ENCODE data around the gene ABL1. TPM values are rescaled to one million over a fixed set of nuclear protein-coding genes. Genes with fewer than 3 reads are reported as not detected.

Gene ABL1
- total RNA-seq, 4 donors from 2014 or later = 37.2 to 61.8 (median 56.2) TPM

- no peak for TF ChIP-seq CTCF (IDR thresholded peaks at IDR 0.05; ENCODE audit: low read depth)
Observed at GRCh38 chr9:130930132-130930803, 95.2 kb downstream of the ABL1 start.

DNA sequence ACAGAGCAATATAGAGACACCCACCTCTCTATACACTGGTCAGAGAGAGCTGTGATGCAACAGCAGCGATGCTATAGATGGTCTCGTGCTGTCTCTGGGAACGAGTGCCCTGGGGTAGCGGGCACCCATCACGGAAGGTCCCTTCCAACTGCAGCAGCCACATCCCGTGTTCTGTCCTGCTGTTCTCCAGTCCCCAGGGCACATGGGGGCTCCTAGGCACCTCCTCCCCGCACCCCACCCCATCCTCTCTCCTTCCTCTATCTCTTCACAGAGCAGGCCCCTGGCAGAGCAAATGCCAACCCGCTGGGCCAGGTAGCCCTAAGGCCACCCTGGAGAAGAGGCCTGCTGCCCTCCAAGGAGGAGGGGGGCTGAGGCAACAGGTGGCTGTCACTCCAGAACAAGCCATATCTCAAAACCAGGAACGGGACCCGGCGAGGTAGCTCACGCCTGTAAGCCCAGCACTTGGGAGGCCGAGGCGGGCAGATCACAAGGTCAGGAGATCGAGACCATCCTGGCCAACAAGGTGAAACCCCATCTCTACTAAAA, 95.8 kb downstream of the ABL1 start:
- TF ChIP-seq CTCF (IDR thresholded peaks at IDR 0.05; ENCODE audit: low read depth) = no peak

DNA sequence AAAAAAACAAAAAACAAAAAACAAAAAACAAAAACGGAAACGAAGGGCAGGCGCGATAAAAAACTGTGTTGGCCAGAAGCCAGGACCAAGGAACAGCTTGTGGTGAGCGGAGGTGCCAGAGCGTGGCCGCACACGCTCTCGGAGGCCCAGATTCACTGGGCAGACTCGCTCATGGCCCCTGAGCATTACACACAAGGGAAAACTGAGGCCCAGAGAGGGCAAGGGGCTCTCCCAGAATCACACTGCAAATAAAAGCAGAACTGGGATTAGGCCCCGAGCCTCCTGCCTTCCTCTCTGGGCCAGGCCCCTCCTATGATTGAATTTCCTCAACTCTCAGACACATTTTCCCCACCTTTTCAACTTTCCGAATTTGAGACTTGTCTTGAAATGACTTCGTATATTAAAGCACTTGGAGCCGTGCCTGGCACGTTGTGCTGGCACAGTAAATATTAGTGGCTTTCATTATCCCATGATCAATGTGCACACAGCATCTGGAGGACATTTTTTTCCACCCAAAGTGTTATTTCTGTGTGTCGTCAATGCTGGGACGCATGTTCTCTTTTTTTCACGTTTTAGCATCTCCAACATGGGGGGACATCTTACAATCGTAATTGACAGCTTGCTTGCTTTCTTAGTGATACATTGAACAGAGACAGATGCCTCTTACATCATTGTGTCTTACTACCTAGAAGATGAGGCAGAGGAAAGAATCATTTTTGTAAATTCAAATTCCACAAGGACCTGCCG, 96.6 kb downstream of the ABL1 start:
- no peak for TF ChIP-seq CTCF (IDR thresholded peaks at IDR 0.05; ENCODE audit: low read depth)

DNA sequence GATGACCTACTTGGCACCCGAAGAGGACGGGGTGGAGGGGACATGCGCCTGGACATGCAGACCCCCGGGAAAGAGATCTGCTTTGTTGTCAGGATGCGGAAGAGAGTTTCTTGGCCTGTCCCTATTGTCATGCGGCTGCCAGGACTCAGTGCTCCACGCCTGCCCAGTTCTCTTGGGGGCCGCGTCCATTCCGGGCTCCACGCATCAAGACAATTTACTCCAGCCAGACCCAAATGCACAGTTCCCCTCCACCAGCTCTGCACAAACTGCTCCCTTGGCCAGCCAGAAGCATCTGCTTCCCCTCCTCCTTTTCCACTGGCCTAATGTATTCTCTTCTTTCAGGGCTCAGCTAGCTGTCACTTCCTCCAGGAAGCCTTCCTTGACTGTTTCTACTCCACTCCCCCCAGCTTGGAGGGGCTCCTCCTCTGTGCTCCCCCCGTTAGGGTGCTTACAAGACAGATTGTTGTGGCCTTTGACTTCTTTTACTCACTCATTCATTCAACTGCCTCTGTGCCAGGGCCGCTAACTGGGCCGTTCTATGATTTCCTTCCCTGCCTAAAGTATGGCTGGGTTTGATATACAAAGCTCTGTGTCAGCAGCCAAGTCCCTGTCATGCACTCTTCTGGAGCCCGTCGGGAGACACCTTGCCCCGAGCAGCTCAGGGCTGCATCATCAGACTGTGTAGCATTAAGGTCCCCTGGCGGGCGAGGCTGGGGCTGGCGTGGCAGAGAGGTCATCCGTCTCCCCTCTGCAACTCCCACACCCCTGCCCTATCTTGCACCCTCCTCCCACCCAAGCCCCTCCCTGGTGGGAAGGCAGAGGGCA, 97.4 kb downstream of the ABL1 start:
- no peak for TF ChIP-seq CTCF (IDR thresholded peaks at IDR 0.05; ENCODE audit: low read depth)

DNA sequence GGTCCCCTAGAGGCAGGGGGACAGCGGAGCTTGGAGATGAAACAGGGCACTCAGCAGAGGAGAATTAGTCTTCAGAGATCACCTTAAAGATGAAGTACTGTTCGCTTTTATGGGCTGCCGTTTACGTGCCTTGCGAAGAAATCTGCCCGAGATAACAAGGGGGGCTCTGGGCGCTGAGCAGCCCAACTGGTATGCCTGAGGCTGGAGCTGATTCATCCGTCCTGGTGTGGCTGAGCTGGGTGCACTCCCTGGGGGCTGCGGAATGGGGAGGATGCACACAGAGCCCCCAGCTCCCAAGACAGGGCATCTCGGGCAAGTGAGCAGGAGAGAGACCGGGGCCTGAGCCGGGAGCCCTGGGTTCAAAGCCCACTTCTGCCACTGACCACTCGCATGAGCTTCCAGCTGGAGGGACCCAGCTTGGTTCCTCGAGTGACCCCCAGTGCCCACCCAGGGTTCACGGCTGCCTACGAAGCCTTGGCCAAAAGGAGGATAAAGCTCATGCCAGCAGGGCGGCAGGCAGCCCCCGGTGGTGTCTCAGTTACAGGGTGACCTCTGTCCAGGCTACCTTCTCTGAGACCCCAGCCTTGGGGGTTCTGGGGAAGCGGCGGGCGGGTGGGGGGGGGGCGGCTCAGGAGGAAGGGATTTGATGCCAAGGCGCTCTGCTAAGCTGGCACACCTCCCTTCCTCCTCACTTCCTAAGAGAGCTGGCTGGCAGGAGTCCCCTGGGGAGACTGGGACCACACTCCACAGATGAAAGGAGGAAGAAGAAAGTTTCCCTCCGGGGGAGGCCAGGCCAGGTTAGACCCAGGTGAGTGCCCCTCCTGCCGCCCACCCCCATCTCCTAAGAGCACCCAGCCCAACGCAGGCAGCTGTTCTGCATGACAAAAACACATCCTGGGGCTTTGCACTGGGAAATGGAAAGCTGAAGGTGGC, 98.3 kb downstream of the ABL1 start:
- no peak for TF ChIP-seq CTCF (IDR thresholded peaks at IDR 0.05; ENCODE audit: low read depth)

DNA sequence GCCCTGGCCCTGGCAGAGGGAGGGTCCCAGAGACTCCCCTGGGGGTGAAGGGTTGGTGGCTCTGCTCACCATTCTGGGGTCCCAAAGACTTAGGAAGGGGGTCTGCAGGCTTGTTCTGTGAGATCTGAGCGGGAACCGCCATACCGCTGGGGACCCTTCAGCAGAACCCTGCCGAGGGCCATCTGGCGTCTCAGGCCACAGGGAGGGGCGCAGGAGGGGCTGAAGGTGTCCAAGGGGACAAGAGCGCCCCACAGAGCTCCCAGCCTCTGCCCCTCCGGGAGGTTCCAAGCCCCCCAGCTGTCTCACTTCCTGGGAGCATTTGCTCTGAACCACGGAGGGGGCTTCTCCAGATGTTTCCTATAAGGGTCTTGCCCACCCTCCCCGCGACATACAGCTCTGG, 99.2 kb downstream of the ABL1 start:
- TF ChIP-seq CTCF (IDR thresholded peaks at IDR 0.05; ENCODE audit: low read depth) = no peak
